Skeletal muscle cell (primary cell): ENCODE data around the gene SERPINA10.

Experiments
- DNase-seq: peaks from one replicate; pipeline ENCODE4 v3.0.0-alpha.2; 2010; ENCODE audit warnings: low read depth
- H3K4me3 ChIP-seq: 2 replicates; pipeline ENCODE4 v1.5.1; 2011; ENCODE audit warnings: low read depth, mild to moderate bottlenecking, control low read depth, low read length, moderate library complexity

The SERPINA10 gene, protein sequence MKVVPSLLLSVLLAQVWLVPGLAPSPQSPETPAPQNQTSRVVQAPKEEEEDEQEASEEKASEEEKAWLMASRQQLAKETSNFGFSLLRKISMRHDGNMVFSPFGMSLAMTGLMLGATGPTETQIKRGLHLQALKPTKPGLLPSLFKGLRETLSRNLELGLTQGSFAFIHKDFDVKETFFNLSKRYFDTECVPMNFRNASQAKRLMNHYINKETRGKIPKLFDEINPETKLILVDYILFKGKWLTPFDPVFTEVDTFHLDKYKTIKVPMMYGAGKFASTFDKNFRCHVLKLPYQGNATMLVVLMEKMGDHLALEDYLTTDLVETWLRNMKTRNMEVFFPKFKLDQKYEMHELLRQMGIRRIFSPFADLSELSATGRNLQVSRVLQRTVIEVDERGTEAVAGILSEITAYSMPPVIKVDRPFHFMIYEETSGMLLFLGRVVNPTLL

GRCh38 chr14:94292872-94293577, at the start of gene SERPINA10:
SERPINA10 (minus strand) TSS chr14:94293268; CDS start chr14:94290593, 2,675 bp downstream.
- DNase-seq, result no peak
- no peak within 1 kb of the TSS for H3K4me3 ChIP-seq

GRCh38 chr14:94342334-94342934, 49.4 kb upstream of the SERPINA10 start:
- peak; percentile 100 for DNase-seq
- no peak overlapping the region for H3K4me3 ChIP-seq

- no peak overlapping the region for H3K4me3 ChIP-seq
- DNase-seq, result no peak
Observed at GRCh38 chr14:94341656-94342333, 48.7 kb upstream of the SERPINA10 start.

DNA sequence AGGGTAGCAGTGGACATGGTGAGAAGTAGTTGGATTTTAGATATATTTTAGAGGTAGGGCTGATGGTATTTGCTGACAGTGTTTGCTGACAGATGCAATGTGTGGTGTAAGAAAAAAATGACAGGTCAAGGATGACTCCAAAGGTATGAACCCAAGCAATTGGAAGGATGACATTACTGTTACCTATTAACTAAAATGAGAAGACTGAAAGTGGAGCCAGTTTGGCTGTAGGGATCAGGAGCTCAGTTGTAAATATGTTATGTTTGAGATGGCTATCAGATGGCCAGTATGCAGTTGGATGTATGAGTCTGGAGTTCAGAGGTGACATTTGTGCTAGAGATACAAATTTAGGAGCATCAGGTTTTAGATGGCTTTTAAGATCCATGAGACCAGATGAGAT, 47.5 kb upstream of the SERPINA10 start:
- H3K4me3 ChIP-seq, result no peak overlapping the region
- DNase-seq, result no peak

DNA sequence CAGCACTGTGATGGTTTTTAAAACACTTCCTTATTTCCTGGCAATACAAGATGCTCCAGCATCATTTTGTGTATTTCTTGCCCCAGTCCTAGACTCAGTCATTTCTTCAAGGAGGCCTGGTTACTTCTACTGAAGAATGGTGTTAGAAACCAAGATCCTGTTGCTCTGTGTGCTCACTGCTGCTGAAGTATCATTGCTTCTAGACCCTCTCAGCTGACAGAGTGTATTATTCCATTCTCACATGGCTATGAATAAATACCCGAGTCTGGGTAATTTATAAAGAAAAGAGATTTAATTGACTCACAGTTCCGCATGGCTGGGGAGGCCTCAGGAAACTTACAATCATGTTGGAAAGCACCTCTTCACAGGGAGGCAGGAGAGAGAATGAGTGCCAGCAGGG, 45.0 kb upstream of the SERPINA10 start:
- no peak overlapping the region for H3K4me3 ChIP-seq
- DNase-seq, result no peak

DNA sequence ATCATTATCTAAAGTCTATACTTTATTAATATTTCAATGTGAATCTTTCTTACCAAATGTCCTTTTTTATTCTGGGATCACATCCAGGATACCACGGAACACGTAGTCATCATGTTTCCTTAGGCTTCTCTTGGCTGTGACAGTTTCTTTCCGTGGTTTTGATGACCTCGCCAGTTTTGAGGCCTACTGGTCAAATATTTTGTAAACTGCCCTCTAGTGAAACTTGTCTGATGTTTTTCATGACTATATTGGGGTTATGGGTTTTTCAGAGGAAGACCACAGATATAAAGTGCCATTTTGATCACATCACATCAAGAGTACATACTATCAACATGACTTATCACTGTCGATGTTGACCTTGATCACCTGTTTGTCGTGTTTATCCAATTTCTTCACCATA, 44.2 kb upstream of the SERPINA10 start:
- DNase-seq, result no peak
- H3K4me3 ChIP-seq, result no peak overlapping the region

GRCh38 chr14:94334872-94335271, 41.8 kb upstream of the SERPINA10 start:
- no peak for DNase-seq

GRCh38 chr14:94332587-94332986, 39.5 kb upstream of the SERPINA10 start:
- no peak for DNase-seq
- H3K4me3 ChIP-seq, result no peak overlapping the region

More at GRCh38 chr14:94334872-94335271, 41.8 kb upstream of the SERPINA10 start:
- no peak overlapping the region for H3K4me3 ChIP-seq

DNA sequence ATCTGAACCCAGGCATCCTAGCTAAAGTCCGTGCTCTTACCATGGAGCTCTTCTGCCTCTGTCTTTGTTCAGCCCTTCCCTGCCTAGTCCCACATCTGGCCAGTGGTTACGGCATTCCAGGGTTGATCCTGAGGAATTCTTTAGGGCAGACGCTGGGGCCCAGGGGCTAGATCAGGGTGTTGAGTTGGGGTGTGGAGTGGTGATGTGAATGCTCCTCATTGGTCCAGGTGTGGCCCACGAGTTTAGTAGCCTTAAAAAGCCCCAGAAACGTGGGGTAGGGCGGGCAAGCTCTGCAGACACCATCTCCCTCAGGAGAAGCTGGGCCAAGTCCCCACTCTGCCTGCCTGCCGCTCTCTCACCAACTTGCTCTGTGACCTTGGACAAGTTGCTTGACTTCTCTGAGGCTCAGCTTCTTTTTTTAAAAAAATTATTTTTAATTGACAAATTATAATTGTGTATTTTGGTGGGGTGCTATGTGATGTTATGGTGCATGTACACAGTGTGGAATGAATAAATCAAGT, 39.1 kb upstream of the SERPINA10 start:
- no peak for DNase-seq
- H3K4me3 ChIP-seq, result no peak overlapping the region

GRCh38 chr14:94331462-94331861, 38.4 kb upstream of the SERPINA10 start:
- no peak overlapping the region for H3K4me3 ChIP-seq
- no peak for DNase-seq

- no peak for DNase-seq
- H3K4me3 ChIP-seq, result no peak overlapping the region
Observed at GRCh38 chr14:94330857-94331256, 37.8 kb upstream of the SERPINA10 start.

- no peak overlapping the region for H3K4me3 ChIP-seq
- no peak for DNase-seq
Observed at GRCh38 chr14:94330432-94330831, 37.4 kb upstream of the SERPINA10 start.

DNA sequence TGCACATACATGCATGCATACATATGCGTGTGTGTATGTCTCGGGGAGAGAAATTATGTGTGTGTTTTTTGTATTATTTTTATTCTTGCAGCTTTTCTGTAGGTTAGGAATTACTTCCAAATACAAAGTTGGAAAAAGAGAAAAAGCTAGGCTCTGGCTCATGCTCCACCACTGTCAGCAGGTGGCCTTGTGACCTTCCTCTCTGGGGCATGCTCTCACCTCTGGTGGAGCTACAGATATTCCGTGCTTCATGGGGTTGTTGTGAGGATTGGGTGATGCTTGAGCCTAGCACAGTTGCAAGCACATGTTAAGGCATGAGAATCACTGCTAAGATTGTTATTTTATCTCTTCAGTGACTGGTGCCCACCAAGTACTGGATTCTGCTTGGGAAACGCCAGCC, 36.8 kb upstream of the SERPINA10 start:
- H3K4me3 ChIP-seq, result no peak overlapping the region
- DNase-seq, result no peak

DNA sequence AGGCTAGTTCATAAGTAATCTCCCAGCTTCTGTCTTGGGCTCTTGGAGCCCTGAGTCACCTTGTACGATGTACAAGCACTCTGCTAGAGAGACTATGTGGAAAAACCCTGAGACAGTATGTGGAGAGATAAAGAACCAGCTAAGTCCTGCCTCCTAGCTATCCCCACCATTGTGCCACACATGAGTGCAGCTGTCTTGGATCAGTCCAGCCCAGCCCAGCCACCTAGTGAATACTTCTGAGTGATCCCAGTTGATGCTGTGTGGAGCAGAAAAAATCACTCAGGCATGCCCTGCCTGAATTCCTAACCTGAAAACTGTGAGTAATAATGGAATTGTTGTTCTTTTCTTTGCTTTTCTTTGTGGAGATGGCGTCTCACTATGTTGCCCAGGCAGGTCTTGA, 35.1 kb upstream of the SERPINA10 start:
- DNase-seq, result no peak
- no peak overlapping the region for H3K4me3 ChIP-seq

- peak; percentile 47 for DNase-seq
- H3K4me3 ChIP-seq, result no peak within 1 kb of the TSS
Observed at GRCh38 chr14:94322648-94323570, 29.8 kb upstream of the SERPINA10 start, which contains the start of gene SERPINA6. SERPINA6 (minus strand) TSS chr14:94323336; CDS start chr14:94314648, 8,688 bp downstream.

GRCh38 chr14:94321421-94322271, 28.6 kb upstream of the SERPINA10 start:
- no peak for DNase-seq
- no peak overlapping the region for H3K4me3 ChIP-seq

GRCh38 chr14:94320243-94320642, 27.2 kb upstream of the SERPINA10 start:
- no peak overlapping the region for H3K4me3 ChIP-seq
- no peak for DNase-seq

GRCh38 chr14:94317259-94317658, 24.2 kb upstream of the SERPINA10 start:
- H3K4me3 ChIP-seq, result no peak overlapping the region
- DNase-seq, result peak; percentile 38
